HuH-7 (cell line): ENCODE measurements around the gene PGLYRP3.

Experiments
- DNase-seq: peaks from one replicate; pipeline ENCODE4 v3.0.0; 2011; ENCODE audit warnings: low spot score

PGLYRP3 gene

GRCh38 chr1:153312570-153313186 is at the start of gene PGLYRP3:
TSS of gene PGLYRP3 (minus strand) at chr1:153312952. CDS start at chr1:153310665, 2,287 bp downstream.
- DNase-seq = no peak

- no peak for DNase-seq
These were observed 49.5 kb upstream of the PGLYRP3 start for GRCh38 chr1:153362187-153362775.

GRCh38 chr1:153361480-153362109 is 48.8 kb upstream of the PGLYRP3 start:
- DNase-seq = no peak

GRCh38 chr1:153360592-153361479 is 48.1 kb upstream of the PGLYRP3 start:
- no peak for DNase-seq

GRCh38 chr1:153360190-153360589 is 47.4 kb upstream of the PGLYRP3 start:
- DNase-seq = no peak

- no peak for DNase-seq
These were observed 46.5 kb upstream of the PGLYRP3 start for GRCh38 chr1:153359241-153359640.

- no peak for DNase-seq
These were observed 45.9 kb upstream of the PGLYRP3 start for GRCh38 chr1:153358691-153358975.

GRCh38 chr1:153357853-153358690 is 45.3 kb upstream of the PGLYRP3 start, which contains the start of gene S100A9:
TSS of gene S100A9 (plus strand) at chr1:153357854. CDS start at chr1:153358284, 430 bp downstream.
- no peak for DNase-seq

GRCh38 chr1:153357076-153357852 is 44.5 kb upstream of the PGLYRP3 start:
- peak; percentile 24 for DNase-seq

- no peak for DNase-seq
These were observed 43.8 kb upstream of the PGLYRP3 start for GRCh38 chr1:153356392-153357075.

GRCh38 chr1:153355445-153356071 is 42.8 kb upstream of the PGLYRP3 start:
- DNase-seq = peak; percentile 56

- DNase-seq = no peak
These were observed 41.9 kb upstream of the PGLYRP3 start for GRCh38 chr1:153354515-153355193.

- DNase-seq = peak; percentile 59
These were observed 40.6 kb upstream of the PGLYRP3 start for GRCh38 chr1:153353226-153353947.

GRCh38 chr1:153352523-153352922 is 39.8 kb upstream of the PGLYRP3 start:
- peak; percentile 56 for DNase-seq

GRCh38 chr1:153350321-153350957 is 37.7 kb upstream of the PGLYRP3 start:
- no peak for DNase-seq

GRCh38 chr1:153349363-153350320 is 36.9 kb upstream of the PGLYRP3 start:
- DNase-seq = no peak
